Measurements from ENCODE around the gene ELK3.

ELK3 gene

GRCh38 chr12:96208801-96209549 is 14.8 kb downstream of the ELK3 start:
- TF ChIP-seq ZBTB1 (tag by site-specific recombination; IDR thresholded peaks at IDR 0.05) (no peak), ZNF654 (tag by site-specific recombination; IDR thresholded peaks at IDR 0.05; ENCODE audit: low read depth) (peak; percentile 8; the same call in 1 of the 2 replicates), ZNF23 (tag by site-specific recombination; IDR thresholded peaks at IDR 0.05; ENCODE audit: borderline replicate concordance) (no peak)
- TF ChIP-seq, protein P1, sequence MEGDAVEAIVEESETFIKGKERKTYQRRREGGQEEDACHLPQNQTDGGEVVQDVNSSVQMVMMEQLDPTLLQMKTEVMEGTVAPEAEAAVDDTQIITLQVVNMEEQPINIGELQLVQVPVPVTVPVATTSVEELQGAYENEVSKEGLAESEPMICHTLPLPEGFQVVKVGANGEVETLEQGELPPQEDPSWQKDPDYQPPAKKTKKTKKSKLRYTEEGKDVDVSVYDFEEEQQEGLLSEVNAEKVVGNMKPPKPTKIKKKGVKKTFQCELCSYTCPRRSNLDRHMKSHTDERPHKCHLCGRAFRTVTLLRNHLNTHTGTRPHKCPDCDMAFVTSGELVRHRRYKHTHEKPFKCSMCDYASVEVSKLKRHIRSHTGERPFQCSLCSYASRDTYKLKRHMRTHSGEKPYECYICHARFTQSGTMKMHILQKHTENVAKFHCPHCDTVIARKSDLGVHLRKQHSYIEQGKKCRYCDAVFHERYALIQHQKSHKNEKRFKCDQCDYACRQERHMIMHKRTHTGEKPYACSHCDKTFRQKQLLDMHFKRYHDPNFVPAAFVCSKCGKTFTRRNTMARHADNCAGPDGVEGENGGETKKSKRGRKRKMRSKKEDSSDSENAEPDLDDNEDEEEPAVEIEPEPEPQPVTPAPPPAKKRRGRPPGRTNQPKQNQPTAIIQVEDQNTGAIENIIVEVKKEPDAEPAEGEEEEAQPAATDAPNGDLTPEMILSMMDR (tag by site-specific recombination; IDR thresholded peaks at IDR 0.05) = 0 out of 2 replicates have a peak, but pooled peaks have one; percentile 10
- Histone ChIP-seq H3K4me1 (ENCODE audit: control insufficient read depth, insufficient read depth, low read length) (no peaks in the 10 kb centered on the region), H3K27ac (ENCODE audit: extremely low read depth, low read depth, low read length) (no peak overlapping the region), H3K4me3 (ENCODE audit: low read depth, low read length) (no peak overlapping the region), H3K9me3 (ENCODE audit: control insufficient read depth, insufficient read depth, low read depth, low read length) (no peaks in the 10 kb centered on the region), H3K36me3 (ENCODE audit: control insufficient read depth in 2 of 2, insufficient read depth in 1 of 2, low read length in 2 of 2) (peaks cover 0 to under 1% of the 10 kb centered on the region in 2 experiments; a peak in 1 of 3 replicates)
- CTCF ChIA-PET = interaction anchor here (0.6 to 2.0 kb wide), 5 partner anchors 147 to 315 kb away, joined by 3 to 13 read pairs (median 5); no protein-coding TSS in a partner anchor
- POLR2A ChIA-PET = interaction anchor here (1.3 kb wide), 1 partner anchor 191 kb away, joined by 3 read pairs; the partner anchor contains the start of gene CDK17

- Histone ChIP-seq H3K27ac (ENCODE audit: extremely low read depth, low read depth, low read length) (no peak overlapping the region), H3K9me3 (ENCODE audit: control insufficient read depth, insufficient read depth, low read depth, low read length) (no peaks in the 10 kb centered on the region), H3K4me1 (ENCODE audit: control insufficient read depth, insufficient read depth, low read length) (no peaks in the 10 kb centered on the region), H3K4me3 (ENCODE audit: low read depth, low read length) (no peak overlapping the region), H3K36me3 (ENCODE audit: control insufficient read depth in 2 of 2, insufficient read depth in 1 of 2, low read length in 2 of 2) (peaks cover 0 to 4% of the 10 kb centered on the region in 2 experiments; a peak in 1 of 3 replicates)
- ChIA-PET POLR2A (no interaction called here), CTCF (interaction anchor here (0.6 to 2.0 kb wide), 4 partner anchors 291 to 395 kb away, joined by 3 to 13 read pairs (median 4); no protein-coding TSS in a partner anchor)
- no peak for TF ChIP-seq ZNF132 (tag by site-specific recombination; IDR thresholded peaks at IDR 0.05; ENCODE audit: borderline replicate concordance)
Observed at GRCh38 chr12:96210376-96211055, 16.3 kb downstream of the ELK3 start.

DNA sequence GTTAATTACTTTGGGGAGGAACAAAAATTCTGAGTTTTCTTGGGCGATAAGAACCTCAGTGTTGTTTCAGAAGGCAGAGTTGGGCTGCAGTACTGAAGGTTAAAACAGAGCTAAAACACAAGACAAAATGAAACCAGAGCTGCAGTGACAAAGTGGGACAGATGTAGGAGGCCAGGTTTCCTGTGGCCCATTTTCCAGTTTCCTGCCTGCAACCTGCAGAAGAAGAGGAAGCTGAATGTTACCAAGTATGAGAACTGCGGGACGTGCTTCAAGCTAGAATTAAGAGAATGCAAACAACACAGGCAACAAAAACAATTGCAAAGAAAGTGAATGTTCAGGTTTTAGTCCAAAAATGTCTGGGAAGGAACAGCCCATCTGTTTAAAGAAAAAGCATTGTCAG is 17.8 kb downstream of the ELK3 start:
- CTCF ChIA-PET = interaction anchor here (0.7 to 2.5 kb wide), 9 partner anchors 12 to 305 kb away, joined by 3 to 12 read pairs (median 4); no protein-coding TSS in a partner anchor
- no peaks in the 10 kb centered on the region for H3K9me3 ChIP-seq (ENCODE audit: control insufficient read depth, insufficient read depth, low read depth, low read length)
- peaks cover 0 to 4% of the 10 kb centered on the region in 2 experiments; a peak in 1 of 3 replicates for H3K36me3 ChIP-seq (ENCODE audit: control insufficient read depth in 2 of 2, insufficient read depth in 1 of 2, low read length in 2 of 2)
- no peaks in the 10 kb centered on the region for H3K4me1 ChIP-seq (ENCODE audit: control insufficient read depth, insufficient read depth, low read length)
- no peak overlapping the region for H3K27ac ChIP-seq (ENCODE audit: extremely low read depth, low read depth, low read length)
- H3K4me3 ChIP-seq (ENCODE audit: low read depth, low read length) = no peak overlapping the region
- POLR2A ChIA-PET = no interaction called here
- no peak for TF ChIP-seq ZFP37 (tag by site-specific recombination; IDR thresholded peaks at IDR 0.05)
- no peak for TF ChIP-seq ZNF645 (tag by site-specific recombination; IDR thresholded peaks at IDR 0.05)
- TF ChIP-seq ZNF571 (tag by site-specific recombination; IDR thresholded peaks at IDR 0.05) = no peak
- TF ChIP-seq SALL2 (tag by site-specific recombination; IDR thresholded peaks at IDR 0.05; ENCODE audit: borderline replicate concordance) = no peak
- no peak for TF ChIP-seq PRDM10 (tag by site-specific recombination; IDR thresholded peaks at IDR 0.05)
- TF ChIP-seq ZNF341 (tag by site-specific recombination; IDR thresholded peaks at IDR 0.05; ENCODE audit: low read depth) = no peak
- TF ChIP-seq ZNF174 (tag by site-specific recombination; IDR thresholded peaks at IDR 0.05) = no peak
- no peak for TF ChIP-seq ZNF311 (tag by site-specific recombination; IDR thresholded peaks at IDR 0.05; ENCODE audit: borderline replicate concordance)
- no peak for TF ChIP-seq GLI4 (tag by site-specific recombination; IDR thresholded peaks at IDR 0.05)
- no peak for TF ChIP-seq ZNF518A (tag by site-specific recombination; conservative IDR thresholded peaks at IDR 0.05; ENCODE audit: low read depth)
- TF ChIP-seq ZNF843 (tag by site-specific recombination; IDR thresholded peaks at IDR 0.05) = no peak
- TF ChIP-seq WT1 (tag by site-specific recombination; IDR thresholded peaks at IDR 0.05) = no peak

Data from HEK293 (cell line).